ENCODE results near the gene CDHR1.
"Not testable (repeated sequence)": the region's sequence is repeated elsewhere in the genome, so short reads cannot be mapped to it uniquely, and the experiment has no call there.

The CDHR1 gene

GRCh38 chr10:84194424-84195043, at the start of gene CDHR1:
Gene CDHR1 (plus strand): TSS chr10:84194537. CDS start chr10:84194761, 224 bp downstream.
- Histone ChIP-seq H3K4me1 (no peaks in the 10 kb centered on the region), H3K4me3 (peak within 1 kb of the TSS; percentile 40), H3K27me3 (ENCODE audit: low read depth) (no peaks in the 10 kb centered on the region), H3K36me3 (replicated peaks) (no peaks in the 10 kb centered on the region), H3K9me3 (no peaks in the 10 kb centered on the region)
- in situ Hi-C loops (cut with MboI; ENCODE audit: low sequenced_read_pairs), result no loop called here
- DNase-seq (ENCODE audit: low spot score in 2 of 2), result peak; percentile 79 to 88

- H3K36me3 ChIP-seq (replicated peaks), result peaks cover 90% of the 10 kb centered on the region
- H3K27me3 ChIP-seq (ENCODE audit: low read depth), result no peaks in the 10 kb centered on the region
- no peak for DNase-seq (ENCODE audit: low spot score in 2 of 2)
- no peaks in the 10 kb centered on the region for H3K9me3 ChIP-seq
- in situ Hi-C loops (cut with MboI; ENCODE audit: low sequenced_read_pairs), result loop anchor here (5.0 kb wide), 1 partner anchor 60 kb away; no protein-coding TSS in a partner anchor
- H3K4me3 ChIP-seq, result no peak overlapping the region
- no peaks in the 10 kb centered on the region for H3K4me1 ChIP-seq
Observed at GRCh38 chr10:84147347-84147746, 47.0 kb upstream of the CDHR1 start.

- not testable (repeated sequence) for H3K27me3 ChIP-seq (ENCODE audit: low read depth); H3K9me3 ChIP-seq; H3K4me1 ChIP-seq; H3K4me3 ChIP-seq
- peaks cover 92% of the 10 kb centered on the region for H3K36me3 ChIP-seq (replicated peaks)
- DNase-seq (ENCODE audit: low spot score in 2 of 2), result peak in 1 of 2 experiments; percentile 33
- in situ Hi-C loops (cut with MboI; ENCODE audit: low sequenced_read_pairs), result loop anchor here (5.0 kb wide), 1 partner anchor 59 kb away; no protein-coding TSS in a partner anchor
Observed at GRCh38 chr10:84148006-84148597, 46.2 kb upstream of the CDHR1 start.

GRCh38 chr10:84149854-84150253, 44.5 kb upstream of the CDHR1 start:
- no peak for DNase-seq (ENCODE audit: low spot score in 2 of 2)
- Histone ChIP-seq H3K9me3 (no peaks in the 10 kb centered on the region), H3K27me3 (ENCODE audit: low read depth) (no peaks in the 10 kb centered on the region), H3K4me1 (no peaks in the 10 kb centered on the region), H3K4me3 (no peak overlapping the region), H3K36me3 (replicated peaks) (peaks cover 81% of the 10 kb centered on the region)
- in situ Hi-C loops (cut with MboI; ENCODE audit: low sequenced_read_pairs), result loop anchor here (5.0 kb wide), 1 partner anchor 57 kb away; no protein-coding TSS in a partner anchor

- Histone ChIP-seq H3K27me3 (ENCODE audit: low read depth) (no peaks in the 10 kb centered on the region), H3K36me3 (replicated peaks) (peaks cover 55% of the 10 kb centered on the region), H3K9me3 (no peaks in the 10 kb centered on the region), H3K4me1 (no peaks in the 10 kb centered on the region), H3K4me3 (no peak overlapping the region)
- in situ Hi-C loops (cut with MboI; ENCODE audit: low sequenced_read_pairs), result no loop called here
- DNase-seq (ENCODE audit: low spot score in 2 of 2), result no peak
Observed at GRCh38 chr10:84152769-84153168, 41.6 kb upstream of the CDHR1 start.

GRCh38 chr10:84155521-84155920, 38.8 kb upstream of the CDHR1 start:
- in situ Hi-C loops (cut with MboI; ENCODE audit: low sequenced_read_pairs), result no loop called here
- no peaks in the 10 kb centered on the region for H3K9me3 ChIP-seq
- no peak overlapping the region for H3K4me3 ChIP-seq
- peaks cover 30% of the 10 kb centered on the region for H3K36me3 ChIP-seq (replicated peaks)
- no peaks in the 10 kb centered on the region; the same call in 1 of the 2 replicates for H3K4me1 ChIP-seq
- no peak for DNase-seq (ENCODE audit: low spot score in 2 of 2)
- no peaks in the 10 kb centered on the region for H3K27me3 ChIP-seq (ENCODE audit: low read depth)

GRCh38 chr10:84156009-84156408, 38.3 kb upstream of the CDHR1 start:
- H3K4me1 ChIP-seq, result no peaks in the 10 kb centered on the region; the same call in none of the 2 replicates
- H3K36me3 ChIP-seq (replicated peaks), result peaks cover 25% of the 10 kb centered on the region
- H3K9me3 ChIP-seq, result no peaks in the 10 kb centered on the region
- in situ Hi-C loops (cut with MboI; ENCODE audit: low sequenced_read_pairs), result no loop called here
- DNase-seq (ENCODE audit: low spot score in 2 of 2), result no peak
- H3K4me3 ChIP-seq, result no peak overlapping the region
- H3K27me3 ChIP-seq (ENCODE audit: low read depth), result no peaks in the 10 kb centered on the region

GRCh38 chr10:84156768-84157167, 37.6 kb upstream of the CDHR1 start:
- in situ Hi-C loops (cut with MboI; ENCODE audit: low sequenced_read_pairs), result no loop called here
- DNase-seq (ENCODE audit: low spot score in 2 of 2), result no peak
- peaks cover 19% of the 10 kb centered on the region for H3K36me3 ChIP-seq (replicated peaks)

GRCh38 chr10:84158061-84158460, 36.3 kb upstream of the CDHR1 start:
- peaks cover 6% of the 10 kb centered on the region for H3K4me1 ChIP-seq
- H3K27me3 ChIP-seq (ENCODE audit: low read depth), result no peaks in the 10 kb centered on the region
- peaks cover 6% of the 10 kb centered on the region for H3K36me3 ChIP-seq (replicated peaks)
- in situ Hi-C loops (cut with MboI; ENCODE audit: low sequenced_read_pairs), result no loop called here
- H3K9me3 ChIP-seq, result no peaks in the 10 kb centered on the region
- no peak overlapping the region for H3K4me3 ChIP-seq
- no peak for DNase-seq (ENCODE audit: low spot score in 2 of 2)

More at GRCh38 chr10:84156768-84157167, 37.6 kb upstream of the CDHR1 start:
- Histone ChIP-seq H3K27me3 (ENCODE audit: low read depth) (no peaks in the 10 kb centered on the region), H3K9me3 (no peaks in the 10 kb centered on the region), H3K4me3 (no peak overlapping the region), H3K4me1 (no peaks in the 10 kb centered on the region; the same call in none of the 2 replicates)

- Histone ChIP-seq H3K9me3 (no peaks in the 10 kb centered on the region), H3K27me3 (ENCODE audit: low read depth) (no peaks in the 10 kb centered on the region), H3K36me3 (replicated peaks) (peaks cover 4% of the 10 kb centered on the region), H3K4me1 (peaks cover 8% of the 10 kb centered on the region), H3K4me3 (no peak overlapping the region)
- in situ Hi-C loops (cut with MboI; ENCODE audit: low sequenced_read_pairs), result no loop called here
- no peak for DNase-seq (ENCODE audit: low spot score in 2 of 2)
Observed at GRCh38 chr10:84158550-84158949, 35.8 kb upstream of the CDHR1 start.

- Histone ChIP-seq H3K36me3 (replicated peaks) (no peaks in the 10 kb centered on the region), H3K4me3 (no peak overlapping the region), H3K27me3 (ENCODE audit: low read depth) (no peaks in the 10 kb centered on the region), H3K9me3 (no peaks in the 10 kb centered on the region), H3K4me1 (peaks cover 14% of the 10 kb centered on the region)
- in situ Hi-C loops (cut with MboI; ENCODE audit: low sequenced_read_pairs), result no loop called here
- DNase-seq (ENCODE audit: low spot score in 2 of 2), result no peak
Observed at GRCh38 chr10:84159076-84159685, 35.2 kb upstream of the CDHR1 start.

GRCh38 chr10:84160663-84161362, 33.5 kb upstream of the CDHR1 start:
- DNase-seq (ENCODE audit: low spot score in 2 of 2), result peak in 1 of 2 experiments; percentile 24
- Histone ChIP-seq H3K4me1 (peaks cover 21% of the 10 kb centered on the region), H3K27me3 (ENCODE audit: low read depth) (no peaks in the 10 kb centered on the region), H3K9me3 (no peaks in the 10 kb centered on the region), H3K36me3 (replicated peaks) (no peaks in the 10 kb centered on the region), H3K4me3 (no peak overlapping the region)
- in situ Hi-C loops (cut with MboI; ENCODE audit: low sequenced_read_pairs), result no loop called here

GRCh38 chr10:84163996-84164395, 30.3 kb upstream of the CDHR1 start:
- in situ Hi-C loops (cut with MboI; ENCODE audit: low sequenced_read_pairs), result no loop called here
- Histone ChIP-seq H3K9me3 (no peaks in the 10 kb centered on the region), H3K27me3 (ENCODE audit: low read depth) (no peaks in the 10 kb centered on the region), H3K4me3 (no peak overlapping the region), H3K4me1 (peaks cover 21% of the 10 kb centered on the region), H3K36me3 (replicated peaks) (no peaks in the 10 kb centered on the region)
- no peak for DNase-seq (ENCODE audit: low spot score in 2 of 2)

GRCh38 chr10:84164442-84164841, 29.9 kb upstream of the CDHR1 start:
- Histone ChIP-seq H3K4me3 (no peak overlapping the region), H3K36me3 (replicated peaks) (no peaks in the 10 kb centered on the region), H3K27me3 (ENCODE audit: low read depth) (no peaks in the 10 kb centered on the region), H3K9me3 (no peaks in the 10 kb centered on the region), H3K4me1 (peaks cover 21% of the 10 kb centered on the region)
- in situ Hi-C loops (cut with MboI; ENCODE audit: low sequenced_read_pairs), result no loop called here
- DNase-seq (ENCODE audit: low spot score in 2 of 2), result peak in 1 of 2 experiments; percentile 58

All from HAP-1 (cell line).